NCI-H2029 (cell line): ENCODE results near the gene FCSK.

Source experiments
- DNase-seq: peaks from one replicate; lab custom pipeline; 2025; lab: John Stamatoyannopoulos, UW

The FCSK gene

GRCh38 chr16:70480127-70481105 lies 26.0 kb downstream of the FCSK start:
- DNase-seq: no peak

GRCh38 chr16:70481929-70482536 lies 27.6 kb downstream of the FCSK start:
- DNase-seq: no peak

- no peak for DNase-seq
Observed at GRCh38 chr16:70482624-70483023, 28.2 kb downstream of the FCSK start.

GRCh38 chr16:70483426-70483825 lies 29.0 kb downstream of the FCSK start:
- DNase-seq: no peak

GRCh38 chr16:70484867-70485266 lies 30.5 kb downstream of the FCSK start:
- no peak for DNase-seq

- no peak for DNase-seq
Observed at GRCh38 chr16:70490261-70490660, 35.9 kb downstream of the FCSK start.

- no peak for DNase-seq
Observed at GRCh38 chr16:70493802-70494201, 39.4 kb downstream of the FCSK start.

GRCh38 chr16:70494202-70494770 lies 39.9 kb downstream of the FCSK start:
- no peak for DNase-seq

GRCh38 chr16:70494777-70495176 lies 40.4 kb downstream of the FCSK start:
- no peak for DNase-seq

- DNase-seq: no peak
Observed at GRCh38 chr16:70495425-70496182, 41.2 kb downstream of the FCSK start.

GRCh38 chr16:70496513-70496912 lies 42.1 kb downstream of the FCSK start:
- DNase-seq: no peak

- DNase-seq: no peak
Observed at GRCh38 chr16:70508752-70509151, 54.4 kb downstream of the FCSK start.

- no peak for DNase-seq
Observed at GRCh38 chr16:70510216-70510615, 55.8 kb downstream of the FCSK start.

GRCh38 chr16:70511833-70512232 lies 57.4 kb downstream of the FCSK start:
- no peak for DNase-seq

GRCh38 chr16:70512456-70512855 lies 58.1 kb downstream of the FCSK start:
- DNase-seq: no peak

GRCh38 chr16:70520612-70521297 lies 66.4 kb downstream of the FCSK start:
- DNase-seq: no peak

GRCh38 chr16:70522216-70523075 lies 68.1 kb downstream of the FCSK start:
- DNase-seq: no peak

- DNase-seq: peak; percentile 56
Observed at GRCh38 chr16:70523076-70523742, 68.8 kb downstream of the FCSK start, which contains the start of gene COG4. TSS of gene COG4 (minus strand) at chr16:70523554. CDS start at chr16:70523543, 11 bp downstream.

GRCh38 chr16:70523743-70524398 lies 69.5 kb downstream of the FCSK start, which contains the start of gene SF3B3:
TSS of gene SF3B3 (plus strand) at chr16:70523816. CDS start at chr16:70526657, 2,841 bp downstream.
- peak; percentile 56 for DNase-seq
